Spleen (tissue), 11 donors: Measurements from ENCODE around the gene CBX2. TPM values are rescaled to one million over a fixed set of nuclear protein-coding genes. Genes with fewer than 3 reads are reported as not detected.

Experiments
- DNase-seq: peaks from one replicate; pipeline ENCODE4 v3.0.0-alpha.2; 2020
- H3K27ac ChIP-seq, 8 donors: fragments of 200-600 bp; sonication (generic) in 7 of 8; 1 replicate in 4 of 8; 2 replicates in 4 of 8; pipeline versions ENCODE4 v1.5.0 to v1.8.0; 2016 to 2021; ENCODE audit warnings: inconsistent platforms in 4 of 8, mild to moderate bottlenecking in 4 of 8, moderate library complexity in 1 of 8
- H3K27me3 ChIP-seq, 7 donors: fragments of 200-600 bp; sonication (generic) in 6 of 7; replicated peaks in 1 of 7; 1 replicate in 4 of 7; 2 replicates in 3 of 7; pipeline versions ENCODE4 v1.5.0 to v1.8.0; 2016 to 2021; ENCODE audit warnings: inconsistent platforms in 3 of 7, mild to moderate bottlenecking in 1 of 7
- H3K36me3 ChIP-seq, 6 donors: fragments of 200-600 bp; sonication (generic) in 5 of 6; 1 replicate in 4 of 6; 2 replicates in 2 of 6; pipeline versions ENCODE4 v1.5.0 to v1.8.0; 2016 to 2021; ENCODE audit warnings: inconsistent platforms in 2 of 6
- H3K4me1 ChIP-seq, 6 donors: fragments of 200-600 bp; sonication (generic) in 5 of 6; 1 replicate in 3 of 6; 2 replicates in 3 of 6; pipeline versions ENCODE4 v1.5.0 to v1.8.0; 2016 to 2021; ENCODE audit warnings: inconsistent platforms in 3 of 6
- H3K4me3 ChIP-seq, 8 donors: fragments of 200-600 bp; sonication (generic) in 7 of 8; 1 replicate in 4 of 8; 2 replicates in 4 of 8; pipeline versions ENCODE4 v1.5.0 to v1.8.0; 2016 to 2021; ENCODE audit warnings: inconsistent platforms in 4 of 8, mild to moderate bottlenecking in 4 of 8, moderate library complexity in 2 of 8
- H3K9me3 ChIP-seq, 8 donors: fragments of 200-600 bp; sonication (generic) in 7 of 8; 1 replicate in 4 of 8; 2 replicates in 4 of 8; pipeline versions ENCODE4 v1.5.0 to v1.8.0; 2016 to 2021; ENCODE audit warnings: inconsistent platforms in 4 of 8
- CTCF ChIP-seq, 11 experiments: fragments of 200-600 bp in 7 of 11; fragments of 450-650 bp in 4 of 11; sonication (generic) in 4 of 11; IDR thresholded peaks in 8 of 11; conservative IDR thresholded peaks in 3 of 11; 1 replicate in 7 of 11; 2 replicates in 4 of 11; pipeline versions ENCODE4 v1.4.0 to v1.8.0; 2016 to 2021; ENCODE audit warnings: antibody characterized with exemption in 11 of 11, inconsistent platforms in 4 of 11, mild to moderate bottlenecking in 1 of 11
- POLR2A ChIP-seq, 3 donors: fragments of 450-650 bp; IDR thresholded peaks; one replicate each; pipeline ENCODE4 v1.5.1; 2017; ENCODE audit warnings: antibody characterized with exemption in 3 of 3, mild to moderate bottlenecking in 1 of 3
- POLR2AphosphoS5 ChIP-seq, 3 donors: sonication (generic); formaldehyde crosslinking; IDR thresholded peaks; one replicate each; pipeline ENCODE4 v1.5.1; 2017; ENCODE audit warnings: antibody characterized with exemption in 3 of 3
- WGBS, 5 donors: extraction: QIAGEN DNeasy Blood & Tissue Kit in 3 of 5; methylation state at CpG; one replicate each; pipeline versions ENCODE4 v1.1.5 to v1.1.7; 2013 to 2018; 5-methylcytosine and 5-hydroxymethylcytosine counted together
- intact Hi-C: fragments of 100-400 bp; cut with DNase I; formaldehyde crosslinking; loops from one replicate; pipeline ENCODE4 v1.15.0; 2023; ENCODE audit warnings: low total_unique reads
- polyA plus RNA-seq, 3 donors: library from polyadenylated mRNA; stranded (reverse); fragments of 200-250 nt; gene quantifications; one replicate each; pipeline ENCODE4 v1.2.1, GENCODE V29; 2013
- total RNA-seq, 7 donors: library from RNA; depleted of rRNA in 3 of 7; stranded (reverse); fragments of >200 nt in 3 of 7; fragmentation: NEBNext Ultra II Directional in 4 of 7; extraction: Animal tissue kit (Norgen Biotek cat#: 25700) in 4 of 7; gene quantifications; one replicate each; pipeline versions ENCODE4 v1.1.0 to v1.2.1, GENCODE V29; 2016 to 2021
- donor health status: healthy with polysubstance abuse.
- donor health status: DM: no; HTN: no; CAD: no; lungs with moderate emphysema.
- donor health status: DM: no; HTN: no; CAD: no.
- donor health status: Bipolar disorder and iron deficiency.
- donor health status: healthy.
- donor health status: DM: no; HTN: no; CAD: no.
- donor health status: DM: yes; HTN: yes; CAD: no.

The CBX2 gene
- total and polyA plus RNA-seq, 10 donors = 0.48 to 6.2 (median 3.3) TPM

GRCh38 chr17:79833744-79834564 is 56.0 kb downstream of the CBX2 start:
- DNase-seq = peak; percentile 78
- peaks cover 3 to 46% (median 23%) of the 10 kb centered on the region in 6 donors for H3K36me3 ChIP-seq

GRCh38 chr17:79834565-79835469 is 56.9 kb downstream of the CBX2 start:
- WGBS, 5 donors = 87 to 92% (median 91%) methylated on average over 48 to 61 of the region's 61 CpGs
- intact Hi-C loops = loop anchor here (10.0 kb wide), 1 partner anchor 90 kb away; no protein-coding TSS in a partner anchor

More at GRCh38 chr17:79833744-79834564, 56.0 kb downstream of the CBX2 start:
- 92 to 97% (median 92%) methylated on average over 42 to 83 of the region's 83 CpGs for WGBS, 5 donors
- Histone ChIP-seq H3K4me1 (peaks cover 31 to 87% (median 75%) of the 10 kb centered on the region in 6 donors), H3K27me3 (no peaks in the 10 kb centered on the region), H3K9me3 (no peaks in the 10 kb centered on the region), H3K4me3 (no peak overlapping the region), H3K27ac (no peak overlapping the region)
- TF ChIP-seq POLR2A (IDR thresholded peaks at IDR 0.05) (no peak), POLR2AphosphoS5 (IDR thresholded peaks at IDR 0.05) (peak in 2 of 3 donors; percentile 33 to 59), CTCF (IDR thresholded peaks at IDR 0.05 in 8 of 11, conservative IDR thresholded peaks at IDR 0.05 in 3 of 11) (no peak)
- intact Hi-C loops = loop anchor here (10.0 kb wide), 1 partner anchor 89 kb away; no protein-coding TSS in a partner anchor

GRCh38 chr17:79835470-79835899 is 57.5 kb downstream of the CBX2 start:
- Histone ChIP-seq H3K9me3 (peaks cover 0 to 4% (median 0%) of the 10 kb centered on the region in 8 donors), H3K36me3 (peaks cover 3 to 46% (median 23%) of the 10 kb centered on the region in 6 donors), H3K27ac (no peak overlapping the region), H3K4me1 (peaks cover 33 to 87% (median 78%) of the 10 kb centered on the region in 6 donors), H3K27me3 (peaks cover 5 to 11% (median 10%) of the 10 kb centered on the region in 7 donors), H3K4me3 (no peak overlapping the region)
- TF ChIP-seq POLR2AphosphoS5 (IDR thresholded peaks at IDR 0.05) (no peak), POLR2A (IDR thresholded peaks at IDR 0.05) (no peak), CTCF (IDR thresholded peaks at IDR 0.05 in 8 of 11, conservative IDR thresholded peaks at IDR 0.05 in 3 of 11) (no peak)
- DNase-seq = peak; percentile 81
- intact Hi-C loops = loop anchor here (10.0 kb wide), 1 partner anchor 91 kb away; no protein-coding TSS in a partner anchor
- 85 to 92% (median 89%) methylated on average over 11 to 13 of the region's 13 CpGs for WGBS, 5 donors

More at GRCh38 chr17:79834565-79835469, 56.9 kb downstream of the CBX2 start:
- peaks cover 28 to 81% (median 73%) of the 10 kb centered on the region in 6 donors for H3K4me1 ChIP-seq
- peaks cover 3 to 46% (median 23%) of the 10 kb centered on the region in 6 donors for H3K36me3 ChIP-seq
- H3K9me3 ChIP-seq = no peaks in the 10 kb centered on the region
- peak; percentile 82 for DNase-seq
- TF ChIP-seq CTCF (IDR thresholded peaks at IDR 0.05 in 8 of 11, conservative IDR thresholded peaks at IDR 0.05 in 3 of 11) = peak; percentile 14 to 75 (median 64)
- TF ChIP-seq POLR2A (IDR thresholded peaks at IDR 0.05) = no peak
- peak in 2 of 3 donors; percentile 32 to 80 for TF ChIP-seq POLR2AphosphoS5 (IDR thresholded peaks at IDR 0.05)
- peaks cover under 1 to 4% (median 3%) of the 10 kb centered on the region in 7 donors for H3K27me3 ChIP-seq
- no peak overlapping the region for H3K4me3 ChIP-seq
- no peak overlapping the region for H3K27ac ChIP-seq
